HepG2 (cell line): Measurements from ENCODE around the gene NCCRP1.

Experiments
- ATF1 ChIP-seq: IDR thresholded peaks from 2 replicates; pipeline ENCODE4 v1.6.1; 2016; ENCODE audit warnings: mild to moderate bottlenecking, control low read depth
- CTCF ChIP-seq: sonication (generic); formaldehyde crosslinking; IDR thresholded peaks from 2 replicates; pipeline ENCODE4 v1.5.0; 2020; ENCODE audit warnings: mild to moderate bottlenecking, missing genetic modification reagents, moderate library complexity
- HBP1 ChIP-seq: IDR thresholded peaks from 2 replicates; pipeline ENCODE4 v1.6.1; 2016; ENCODE audit warnings: low read depth, control low read depth
- IRF2 ChIP-seq: IDR thresholded peaks from 2 replicates; pipeline ENCODE4 v1.6.1; 2018; ENCODE audit warnings: missing genetic modification reagents, missing compliant biosample characterization
- LCORL ChIP-seq, 2 experiments: fragments of 450-650 bp in 1 of 2; sonication (generic) in 1 of 2; formaldehyde crosslinking in 1 of 2; IDR thresholded peaks; 2 replicates each; pipeline versions ENCODE4 v1.5.0 to v1.6.1; 2017 to 2020; ENCODE audit warnings: antibody characterized with exemption in 1 of 2, missing genetic modification reagents in 1 of 2
- MXD4 ChIP-seq: IDR thresholded peaks from 2 replicates; pipeline ENCODE4 v1.6.1; 2016; ENCODE audit warnings: mild to moderate bottlenecking, missing biosample characterization, missing genetic modification reagents
- SP140L ChIP-seq: sonication (generic); formaldehyde crosslinking; IDR thresholded peaks from 2 replicates; pipeline ENCODE4 v1.4.0; 2020; ENCODE audit warnings: missing genetic modification reagents, borderline replicate concordance
- TEAD3 ChIP-seq: optimal IDR thresholded peaks from 2 replicates; pipeline ENCODE3; 2016; ENCODE audit warnings: borderline replicate concordance
- ZFX ChIP-seq: sonication (generic); formaldehyde crosslinking; IDR thresholded peaks from 2 replicates; pipeline ENCODE4 v1.4.0; 2020; ENCODE audit warnings: mild to moderate bottlenecking, low read depth, missing genetic modification reagents, moderate library complexity

GRCh38 chr19:39192846-39193245 is 3.9 kb upstream of the NCCRP1 start:
- TF ChIP-seq TEAD3 (CRISPR knock-in tag), result no peak
- TF ChIP-seq SP140L (CRISPR knock-in tag), result no peak
- TF ChIP-seq MXD4 (CRISPR knock-in tag), result no peak
- no peak for TF ChIP-seq IRF2
- no peak for TF ChIP-seq HBP1 (CRISPR knock-in tag)
- no peak for TF ChIP-seq CTCF (CRISPR knock-in tag)
- no peak for TF ChIP-seq ATF1
- TF ChIP-seq ZFX (CRISPR knock-in tag), result no peak
- TF ChIP-seq LCORL (IDR thresholded peaks at IDR 0.05), result no peak
- no peak for TF ChIP-seq LCORL (CRISPR knock-in tag; IDR thresholded peaks at IDR 0.05)
